Activated naive CD8-positive, alpha-beta T cell treated with anti-CD3 and anti-CD28 coated beads, Interleukin-2, amount 10 ng/mL, durations not matched to agents 7 days and 5 days (primary cell): ENCODE data around the gene FAAP100. TPM values are rescaled to one million over a fixed set of nuclear protein-coding genes. Genes with fewer than 3 reads are reported as not detected.
"Not testable (repeated sequence)": the region's sequence is repeated elsewhere in the genome, so short reads cannot be mapped to it uniquely, and the experiment has no call there.

Experiments
- ATAC-seq: fragments of 150-1000 bp; cut with Tn5 transposase; one replicate; pipeline ENCODE4 v1.10.0; 2021; ENCODE audit warnings: low read depth, moderate library complexity
- POLR2A ChIA-PET: fragments of 350-600 bp; sonication (Branson Sonifier 250); formaldehyde crosslinking; loops from one replicate; lab custom pipeline; 2021; ENCODE audit warnings: antibody characterized with exemption; lab: Charles Lee
- DNase-seq: peaks from one replicate; pipeline ENCODE4 v3.0.0; 2021
- H3K27ac Mint-ChIP-seq: one replicate; pipeline ENCODE4 v1.8.0; 2022; ENCODE audit warnings: mild to moderate bottlenecking, mixed read lengths
- H3K27me3 Mint-ChIP-seq: one replicate; pipeline ENCODE4 v1.8.0; 2022; ENCODE audit warnings: mild to moderate bottlenecking, moderate library complexity, mixed read lengths
- H3K36me3 Mint-ChIP-seq: one replicate; pipeline ENCODE4 v1.8.0; 2021; ENCODE audit warnings: mild to moderate bottlenecking, mixed read lengths
- H3K4me1 Mint-ChIP-seq: one replicate; pipeline ENCODE4 v1.8.0; 2021; ENCODE audit warnings: mixed read lengths
- H3K4me3 Mint-ChIP-seq: one replicate; pipeline ENCODE4 v1.8.0; 2022; ENCODE audit warnings: mild to moderate bottlenecking, moderate library complexity, mixed read lengths
- H3K9me3 Mint-ChIP-seq: one replicate; pipeline ENCODE4 v1.8.0; 2021; ENCODE audit warnings: mixed read lengths
- total RNA-seq, 2 experiments: library from RNA; stranded (reverse); gene quantifications; one replicate each; pipeline ENCODE4 v1.2.3, GENCODE V29; 2021

Gene FAAP100
- total RNA-seq, 2 experiments from 2014 or later = 40.7 to 43.1 TPM

- H3K27ac Mint-ChIP-seq = no peak overlapping the region
- H3K27me3 Mint-ChIP-seq = peaks cover 14% of the 10 kb centered on the region
- POLR2A ChIA-PET = no interaction called here
- no peaks in the 10 kb centered on the region for H3K9me3 Mint-ChIP-seq
- H3K4me1 Mint-ChIP-seq = no peaks in the 10 kb centered on the region
- ATAC-seq (no peak), DNase-seq (no peak)
- H3K36me3 Mint-ChIP-seq = no peaks in the 10 kb centered on the region
- no peak overlapping the region for H3K4me3 Mint-ChIP-seq
Observed at GRCh38 chr17:81536299-81537290, 15.6 kb downstream of the FAAP100 start.

- DNase-seq = no peak
- H3K9me3 Mint-ChIP-seq = no peaks in the 10 kb centered on the region
- no peaks in the 10 kb centered on the region for H3K4me1 Mint-ChIP-seq
- peaks cover 14% of the 10 kb centered on the region for H3K27me3 Mint-ChIP-seq
- H3K4me3 Mint-ChIP-seq = no peak overlapping the region
- no peak for ATAC-seq
- H3K36me3 Mint-ChIP-seq = no peaks in the 10 kb centered on the region
- POLR2A ChIA-PET = no interaction called here
- no peak overlapping the region for H3K27ac Mint-ChIP-seq
Observed at GRCh38 chr17:81535480-81536298, 16.5 kb downstream of the FAAP100 start.

GRCh38 chr17:81535007-81535328 lies 17.2 kb downstream of the FAAP100 start:
- Mint-ChIP-seq H3K27ac (no peak overlapping the region), H3K9me3 (no peaks in the 10 kb centered on the region), H3K4me1 (no peaks in the 10 kb centered on the region), H3K4me3 (no peak overlapping the region), H3K27me3 (peaks cover 14% of the 10 kb centered on the region), H3K36me3 (no peaks in the 10 kb centered on the region)
- DNase-seq (no peak), ATAC-seq (no peak)
- POLR2A ChIA-PET = no interaction called here

DNA sequence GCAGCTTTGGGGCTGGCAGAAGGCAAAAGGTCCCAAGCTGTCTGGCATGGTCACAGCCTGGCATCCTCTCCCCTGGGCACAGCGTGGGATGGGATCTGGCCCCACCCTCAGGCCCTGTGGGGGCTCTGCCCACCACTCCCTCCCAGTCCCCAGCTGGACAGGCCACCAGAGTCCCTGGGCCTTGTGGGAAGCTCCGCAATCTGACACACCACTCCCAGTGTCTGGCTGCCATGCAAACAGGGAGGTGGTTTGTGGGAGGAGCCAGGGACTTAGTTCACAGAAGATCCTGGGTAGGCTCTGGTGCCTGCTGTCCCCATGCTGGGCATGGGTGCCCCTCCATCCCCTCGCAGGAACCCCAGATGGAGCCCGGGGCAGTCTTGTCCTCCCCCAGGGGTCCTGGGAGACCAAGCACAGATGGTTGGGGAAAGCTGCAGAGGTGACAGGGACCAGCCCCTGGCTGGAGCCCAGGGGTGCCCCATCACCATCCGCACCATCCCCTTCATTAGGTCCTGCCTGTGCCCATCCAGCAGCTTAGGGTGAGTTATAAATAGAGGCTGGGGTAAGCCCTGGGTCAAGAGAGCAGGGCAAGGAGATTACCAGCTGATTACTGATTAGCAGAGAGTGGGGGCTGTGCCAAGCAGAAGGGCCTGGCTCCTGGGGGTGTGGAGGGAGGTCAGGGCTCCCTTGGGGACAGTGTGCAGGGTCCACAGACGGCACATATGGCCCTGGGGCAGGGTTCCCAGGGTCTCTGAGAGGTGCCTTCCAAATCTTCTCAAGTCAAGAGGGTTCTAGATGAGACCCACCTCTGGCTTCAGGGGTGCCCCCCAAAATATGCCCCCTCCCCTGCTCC lies 17.8 kb downstream of the FAAP100 start:
- ATAC-seq (no peak), DNase-seq (no peak)
- H3K27me3 Mint-ChIP-seq = peaks cover 14% of the 10 kb centered on the region
- H3K4me3 Mint-ChIP-seq = no peak overlapping the region
- H3K4me1 Mint-ChIP-seq = no peaks in the 10 kb centered on the region
- POLR2A ChIA-PET = no interaction called here
- no peak overlapping the region for H3K27ac Mint-ChIP-seq
- no peaks in the 10 kb centered on the region for H3K36me3 Mint-ChIP-seq
- H3K9me3 Mint-ChIP-seq = no peaks in the 10 kb centered on the region

GRCh38 chr17:81533339-81534141 lies 18.6 kb downstream of the FAAP100 start:
- Mint-ChIP-seq H3K4me1 (no peaks in the 10 kb centered on the region), H3K4me3 (no peak overlapping the region), H3K27me3 (peaks cover 14% of the 10 kb centered on the region), H3K36me3 (no peaks in the 10 kb centered on the region), H3K9me3 (no peaks in the 10 kb centered on the region), H3K27ac (no peak overlapping the region)
- ATAC-seq (peak; percentile 15), DNase-seq (no peak)
- POLR2A ChIA-PET = no interaction called here

- H3K27me3 Mint-ChIP-seq = peaks cover 14% of the 10 kb centered on the region
- H3K9me3 Mint-ChIP-seq = no peaks in the 10 kb centered on the region
- H3K4me1 Mint-ChIP-seq = no peaks in the 10 kb centered on the region
- POLR2A ChIA-PET = no interaction called here
- no peaks in the 10 kb centered on the region for H3K36me3 Mint-ChIP-seq
- no peak overlapping the region for H3K27ac Mint-ChIP-seq
- no peak for ATAC-seq
- no peak overlapping the region for H3K4me3 Mint-ChIP-seq
- no peak for DNase-seq
Observed at GRCh38 chr17:81532490-81533287, 19.5 kb downstream of the FAAP100 start.

GRCh38 chr17:81531998-81532404 lies 20.2 kb downstream of the FAAP100 start:
- peaks cover 14% of the 10 kb centered on the region for H3K27me3 Mint-ChIP-seq
- H3K36me3 Mint-ChIP-seq, H3K4me1 Mint-ChIP-seq, ATAC-seq, H3K9me3 Mint-ChIP-seq, POLR2A ChIA-PET, DNase-seq, H3K27ac Mint-ChIP-seq, H3K4me3 Mint-ChIP-seq: not testable (repeated sequence)

- ATAC-seq, DNase-seq, POLR2A ChIA-PET, H3K27ac Mint-ChIP-seq, H3K4me1 Mint-ChIP-seq, H3K27me3 Mint-ChIP-seq, H3K36me3 Mint-ChIP-seq, H3K4me3 Mint-ChIP-seq, H3K9me3 Mint-ChIP-seq: not testable (repeated sequence)
Observed at GRCh38 chr17:81531013-81531412, 21.1 kb downstream of the FAAP100 start.

- no peak overlapping the region for H3K4me3 Mint-ChIP-seq
- no peaks in the 10 kb centered on the region for H3K9me3 Mint-ChIP-seq
- H3K4me1 Mint-ChIP-seq = no peaks in the 10 kb centered on the region
- no peak for ATAC-seq
- no peaks in the 10 kb centered on the region for H3K36me3 Mint-ChIP-seq
- POLR2A ChIA-PET = no interaction called here
- no peak for DNase-seq
- H3K27ac Mint-ChIP-seq = no peak overlapping the region
- peaks cover 2% of the 10 kb centered on the region for H3K27me3 Mint-ChIP-seq
Observed at GRCh38 chr17:81529437-81529803, 22.7 kb downstream of the FAAP100 start.

DNA sequence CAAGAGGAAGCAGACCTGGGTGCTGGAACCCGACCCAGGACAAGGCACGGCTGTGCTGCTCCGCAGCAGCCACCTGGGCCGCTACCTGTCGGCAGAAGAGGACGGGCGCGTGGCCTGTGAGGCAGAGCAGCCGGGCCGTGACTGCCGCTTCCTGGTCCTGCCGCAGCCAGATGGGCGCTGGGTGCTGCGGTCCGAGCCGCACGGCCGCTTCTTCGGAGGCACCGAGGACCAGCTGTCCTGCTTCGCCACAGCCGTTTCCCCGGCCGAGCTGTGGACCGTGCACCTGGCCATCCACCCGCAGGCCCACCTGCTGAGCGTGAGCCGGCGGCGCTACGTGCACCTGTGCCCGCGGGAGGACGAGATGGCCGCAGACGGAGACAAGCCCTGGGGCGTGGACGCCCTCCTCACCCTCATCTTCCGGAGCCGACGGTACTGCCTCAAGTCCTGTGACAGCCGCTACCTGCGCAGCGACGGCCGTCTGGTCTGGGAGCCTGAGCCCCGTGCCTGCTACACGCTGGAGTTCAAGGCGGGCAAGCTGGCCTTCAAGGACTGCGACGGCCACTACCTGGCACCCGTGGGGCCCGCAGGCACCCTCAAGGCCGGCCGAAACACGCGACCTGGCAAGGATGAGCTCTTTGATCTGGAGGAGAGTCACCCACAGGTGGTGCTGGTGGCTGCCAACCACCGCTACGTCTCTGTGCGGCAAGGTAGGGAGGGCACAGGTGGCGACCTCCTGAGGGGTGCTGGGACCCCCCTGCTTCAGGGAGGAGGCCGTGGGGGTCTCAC lies 23.3 kb downstream of the FAAP100 start:
- POLR2A ChIA-PET = no interaction called here
- Mint-ChIP-seq H3K27me3 (peaks cover 2% of the 10 kb centered on the region), H3K36me3 (no peaks in the 10 kb centered on the region), H3K4me1 (no peaks in the 10 kb centered on the region), H3K27ac (no peak overlapping the region), H3K9me3 (no peaks in the 10 kb centered on the region), H3K4me3 (no peak overlapping the region)
- DNase-seq = no peak
- ATAC-seq = no peak

- POLR2A ChIA-PET = no interaction called here
- ATAC-seq (no peak), DNase-seq (no peak)
Observed at GRCh38 chr17:81528384-81528650, 23.8 kb downstream of the FAAP100 start.

More at GRCh38 chr17:81528384-81528650, 23.8 kb downstream of the FAAP100 start:
- H3K4me3 Mint-ChIP-seq = no peak overlapping the region
- H3K36me3 Mint-ChIP-seq = no peaks in the 10 kb centered on the region
- no peaks in the 10 kb centered on the region for H3K27me3 Mint-ChIP-seq
- H3K27ac Mint-ChIP-seq = no peak overlapping the region
- H3K4me1 Mint-ChIP-seq = no peaks in the 10 kb centered on the region
- no peaks in the 10 kb centered on the region for H3K9me3 Mint-ChIP-seq
